Measurements from ENCODE around the gene CABP4. TPM values are rescaled to one million over a fixed set of nuclear protein-coding genes. Genes with fewer than 3 reads are reported as not detected.
A peak's percentile ranks its signal among the peaks of the same experiment; 100 is the strongest.
"Not testable (repeated sequence)": the region's sequence is repeated elsewhere in the genome, so short reads cannot be mapped to it uniquely, and the experiment has no call there.

Gene CABP4
- total RNA-seq, 1 donor from 2014 or later: 0.68 TPM

DNA sequence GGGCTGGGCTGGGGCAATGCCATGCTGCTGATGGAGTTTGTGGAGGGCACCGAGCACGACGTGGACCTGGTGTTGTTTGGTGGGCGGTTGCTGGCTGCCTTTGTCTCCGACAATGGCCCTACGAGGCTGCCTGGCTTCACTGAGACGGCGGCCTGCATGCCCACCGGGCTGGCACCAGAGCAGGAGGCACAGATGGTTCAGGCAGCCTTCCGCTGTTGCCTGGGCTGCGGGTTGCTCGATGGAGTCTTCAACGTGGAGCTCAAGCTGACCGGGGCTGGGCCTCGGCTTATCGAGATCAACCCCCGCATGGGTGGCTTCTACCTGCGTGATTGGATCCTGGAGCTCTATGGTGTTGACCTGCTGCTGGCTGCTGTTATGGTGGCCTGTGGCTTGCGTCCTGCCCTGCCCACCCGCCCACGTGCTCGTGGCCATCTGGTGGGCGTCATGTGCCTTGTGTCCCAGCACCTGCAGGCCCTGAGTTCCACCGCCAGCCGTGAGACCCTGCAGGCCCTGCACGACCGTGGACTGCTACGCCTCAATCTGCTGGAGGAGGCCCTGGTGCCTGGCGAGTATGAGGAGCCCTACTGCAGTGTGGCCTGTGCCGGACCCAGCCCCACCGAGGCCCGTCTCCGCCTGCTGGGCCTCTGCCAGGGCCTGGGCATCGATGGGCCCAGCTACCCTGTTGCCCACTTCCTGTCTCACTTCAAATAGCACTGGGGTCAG lies 31.1 kb upstream of the CABP4 start:
- no peak for DNase-seq
- no peaks in the 10 kb centered on the region for H3K27me3 Mint-ChIP-seq
- H3K4me3 Mint-ChIP-seq: no peak overlapping the region
- H3K9me3 Mint-ChIP-seq: no peaks in the 10 kb centered on the region
- peaks cover 29% of the 10 kb centered on the region for H3K4me1 Mint-ChIP-seq
- intact Hi-C loops (cut with micrococcal nuclease): loop anchor here (10.0 kb wide), 1 partner anchor 181 kb away; the partner anchor contains the start of gene NDUFV1
- H3K27ac Mint-ChIP-seq: no peak overlapping the region
- H3K36me3 Mint-ChIP-seq (ENCODE audit: low read depth): peaks cover 3% of the 10 kb centered on the region

DNA sequence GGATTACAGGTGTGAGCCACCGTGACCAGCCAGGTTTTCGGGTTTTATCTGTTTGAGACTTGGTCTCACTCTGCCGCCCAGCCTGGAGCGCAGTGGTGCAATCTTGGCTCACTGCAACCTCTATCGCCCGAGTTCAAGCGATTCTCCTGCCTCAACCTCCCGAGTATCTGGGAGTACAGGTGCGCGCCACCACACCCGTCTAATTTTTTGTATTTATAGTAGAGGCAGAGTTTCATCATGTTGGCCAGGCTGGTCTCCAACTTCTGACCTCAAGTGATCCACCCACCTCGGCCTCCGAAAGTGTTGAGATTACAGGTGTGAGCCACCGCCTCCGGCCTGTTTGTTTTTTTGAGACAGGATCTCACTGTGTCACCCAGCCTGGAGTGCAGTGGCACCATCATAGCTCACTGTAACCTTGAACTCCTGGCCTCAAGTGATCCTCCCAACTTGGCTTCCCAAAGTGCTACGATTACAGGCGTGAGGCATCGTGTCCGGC lies 27.7 kb upstream of the CABP4 start:
- not testable (repeated sequence) for H3K27me3 Mint-ChIP-seq
- peaks cover 31% of the 10 kb centered on the region for H3K4me1 Mint-ChIP-seq

GRCh38 chr11:67428052-67429001 lies 26.8 kb upstream of the CABP4 start, which contains the start of gene RPS6KB2:
Gene RPS6KB2, plus strand, starts transcription at chr11:67428494. Its CDS starts 52 bp downstream, at chr11:67428546.
- Mint-ChIP-seq H3K9me3 (no peaks in the 10 kb centered on the region), H3K27me3 (no peaks in the 10 kb centered on the region), H3K36me3 (ENCODE audit: low read depth) (peaks cover 23% of the 10 kb centered on the region), H3K4me3 (peak within 1 kb of the TSS; percentile 98), H3K27ac (peak within 1 kb of the TSS; percentile 97), H3K4me1 (peaks cover 26% of the 10 kb centered on the region)
- DNase-seq: peak; percentile 100
- intact Hi-C loops (cut with micrococcal nuclease): loop anchor here (1.0 to 10.0 kb wide), 6 partner anchors 8 to 176 kb away; partner anchors contain the start of genes NDUFV1, POLD4, PPP1CA and TMEM134

More for the DNA sequence above, 27.7 kb upstream of the CABP4 start:
- H3K36me3 Mint-ChIP-seq (ENCODE audit: low read depth): peaks cover 20% of the 10 kb centered on the region
- H3K9me3 Mint-ChIP-seq, DNase-seq: not testable (repeated sequence)
- intact Hi-C loops (cut with micrococcal nuclease): loop anchor here (10.0 kb wide), 1 partner anchor 177 kb away; the partner anchor contains the start of gene NDUFV1
- H3K4me3 Mint-ChIP-seq: peak overlapping the region; percentile 98
- H3K27ac Mint-ChIP-seq: peak overlapping the region; percentile 97

DNA sequence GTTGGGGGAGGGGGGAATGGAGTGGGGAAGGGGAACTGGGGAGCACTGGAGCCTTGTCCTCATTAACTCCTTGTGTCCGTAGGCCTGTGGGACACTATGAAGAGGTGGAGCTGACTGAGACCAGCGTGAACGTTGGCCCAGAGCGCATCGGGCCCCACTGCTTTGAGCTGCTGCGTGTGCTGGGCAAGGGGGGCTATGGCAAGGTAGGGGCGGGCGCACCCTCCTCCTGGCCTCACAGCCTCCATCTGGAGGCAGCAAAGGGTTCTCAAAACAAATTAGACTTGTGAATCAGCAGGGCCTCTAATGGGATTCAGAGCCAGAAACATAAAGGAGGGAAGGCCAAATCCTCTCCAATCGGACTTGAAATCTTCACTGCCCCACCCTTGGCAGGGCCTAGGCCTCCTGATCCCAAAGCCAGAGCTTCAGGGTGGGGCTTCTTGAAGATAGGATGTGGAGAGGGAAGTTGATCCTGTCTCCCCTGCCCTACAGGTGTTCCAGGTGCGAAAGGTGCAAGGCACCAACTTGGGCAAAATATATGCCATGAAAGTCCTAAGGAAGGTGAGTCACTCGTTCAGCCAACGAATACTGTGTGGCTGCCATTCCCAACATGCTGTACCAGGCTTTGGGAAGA lies 26.0 kb upstream of the CABP4 start:
- intact Hi-C loops (cut with micrococcal nuclease): loop anchor here (2.0 to 10.0 kb wide), 2 partner anchors 76 to 176 kb away; partner anchors contain the start of genes NDUFV1 and POLD4
- peaks cover 24% of the 10 kb centered on the region for H3K36me3 Mint-ChIP-seq (ENCODE audit: low read depth)
- H3K4me3 Mint-ChIP-seq: peak overlapping the region; percentile 98
- no peaks in the 10 kb centered on the region for H3K27me3 Mint-ChIP-seq
- DNase-seq: no peak
- peaks cover 30% of the 10 kb centered on the region for H3K4me1 Mint-ChIP-seq
- H3K9me3 Mint-ChIP-seq: no peaks in the 10 kb centered on the region
- peak overlapping the region; percentile 97 for H3K27ac Mint-ChIP-seq

- Mint-ChIP-seq H3K27ac (no peak overlapping the region), H3K9me3 (no peaks in the 10 kb centered on the region), H3K27me3 (no peaks in the 10 kb centered on the region), H3K4me3 (peak overlapping the region; percentile 50), H3K4me1 (peaks cover 28% of the 10 kb centered on the region), H3K36me3 (ENCODE audit: low read depth) (peaks cover 25% of the 10 kb centered on the region)
- DNase-seq: no peak
- intact Hi-C loops (cut with micrococcal nuclease): loop anchor here (2.0 to 10.0 kb wide), 2 partner anchors 77 to 175 kb away; partner anchors contain the start of genes NDUFV1 and POLD4
These were observed 25.4 kb upstream of the CABP4 start for GRCh38 chr11:67429722-67430121.

DNA sequence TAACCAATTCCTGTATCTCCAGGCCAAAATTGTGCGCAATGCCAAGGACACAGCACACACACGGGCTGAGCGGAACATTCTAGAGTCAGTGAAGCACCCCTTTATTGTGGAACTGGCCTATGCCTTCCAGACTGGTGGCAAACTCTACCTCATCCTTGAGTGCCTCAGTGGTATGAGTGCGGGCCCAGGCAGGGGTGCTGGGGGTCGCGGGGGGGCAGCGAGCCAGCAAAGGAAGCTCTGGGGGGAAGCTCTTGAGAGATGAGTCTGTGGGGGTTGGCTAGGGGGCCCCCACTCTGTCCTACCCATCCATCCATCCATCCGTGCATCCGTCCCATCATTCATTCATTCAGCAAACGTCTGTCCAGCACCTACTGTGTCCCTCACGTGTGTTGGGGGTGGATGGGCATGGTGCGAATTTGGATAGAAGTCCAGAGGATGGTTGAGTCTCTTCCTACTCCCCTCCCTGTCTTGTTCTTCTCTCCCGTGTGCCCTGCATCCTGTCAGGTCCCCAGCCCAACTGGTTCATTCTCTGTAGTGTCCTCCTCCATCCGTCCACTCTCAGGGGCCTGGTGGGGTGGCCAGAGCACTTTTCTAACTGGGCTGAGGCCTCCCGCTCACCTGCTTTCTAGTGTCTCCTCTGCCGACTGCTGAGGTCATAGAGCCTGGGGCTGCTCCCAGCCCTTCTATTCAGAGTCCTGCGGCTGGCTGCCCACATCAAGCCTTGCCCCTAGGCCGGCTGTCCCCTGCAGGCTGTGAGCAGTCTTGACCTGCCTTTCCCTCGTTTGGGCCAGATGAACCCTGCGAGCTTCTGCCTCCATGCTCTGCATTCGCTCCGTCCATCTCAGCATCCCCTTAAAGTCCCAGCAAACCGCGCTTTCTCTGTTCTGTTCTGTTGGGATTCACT lies 23.6 kb upstream of the CABP4 start:
- H3K36me3 Mint-ChIP-seq (ENCODE audit: low read depth): peaks cover 37% of the 10 kb centered on the region
- DNase-seq: no peak
- peak overlapping the region; percentile 26 for H3K4me3 Mint-ChIP-seq

GRCh38 chr11:67432655-67433349 lies 22.4 kb upstream of the CABP4 start:
- Mint-ChIP-seq H3K27me3 (no peaks in the 10 kb centered on the region), H3K36me3 (ENCODE audit: low read depth) (peaks cover 46% of the 10 kb centered on the region), H3K27ac (peak overlapping the region; percentile 58), H3K4me1 (peaks cover 25% of the 10 kb centered on the region), H3K9me3 (no peaks in the 10 kb centered on the region), H3K4me3 (no peak overlapping the region)
- intact Hi-C loops (cut with micrococcal nuclease): no loop called here
- DNase-seq: no peak

More for the DNA sequence above, 23.6 kb upstream of the CABP4 start:
- Mint-ChIP-seq H3K27ac (peak overlapping the region; percentile 51), H3K4me1 (peaks cover 30% of the 10 kb centered on the region), H3K27me3 (no peaks in the 10 kb centered on the region), H3K9me3 (no peaks in the 10 kb centered on the region)
- intact Hi-C loops (cut with micrococcal nuclease): no loop called here

- DNase-seq: no peak
- no peaks in the 10 kb centered on the region for H3K27me3 Mint-ChIP-seq
- no peaks in the 10 kb centered on the region for H3K9me3 Mint-ChIP-seq
- peak overlapping the region; percentile 41 for H3K4me3 Mint-ChIP-seq
- peak overlapping the region; percentile 58 for H3K27ac Mint-ChIP-seq
- peaks cover 51% of the 10 kb centered on the region for H3K36me3 Mint-ChIP-seq (ENCODE audit: low read depth)
- intact Hi-C loops (cut with micrococcal nuclease): no loop called here
- H3K4me1 Mint-ChIP-seq: peaks cover 26% of the 10 kb centered on the region
These were observed 21.4 kb upstream of the CABP4 start for GRCh38 chr11:67433536-67434394.

DNA sequence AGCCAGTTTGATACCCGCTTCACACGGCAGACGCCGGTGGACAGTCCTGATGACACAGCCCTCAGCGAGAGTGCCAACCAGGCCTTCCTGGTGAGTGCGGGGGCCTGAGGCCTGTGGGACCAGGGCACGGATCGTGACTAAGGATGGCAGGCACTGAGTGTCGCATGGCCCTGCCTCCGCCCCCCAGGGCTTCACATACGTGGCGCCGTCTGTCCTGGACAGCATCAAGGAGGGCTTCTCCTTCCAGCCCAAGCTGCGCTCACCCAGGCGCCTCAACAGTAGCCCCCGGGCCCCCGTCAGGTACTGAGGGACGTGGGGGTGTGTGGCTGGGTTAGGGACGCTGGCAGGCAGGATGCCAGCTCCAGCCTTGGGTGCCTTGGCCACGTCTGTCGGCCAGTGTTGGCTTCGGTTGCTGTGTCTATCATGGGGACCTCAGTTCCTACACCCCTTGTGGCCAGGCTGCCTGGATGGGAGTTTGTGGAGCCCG lies 20.7 kb upstream of the CABP4 start:
- no peak for DNase-seq
- intact Hi-C loops (cut with micrococcal nuclease): no loop called here

GRCh38 chr11:67435031-67435726 lies 20.0 kb upstream of the CABP4 start:
- peaks cover 36% of the 10 kb centered on the region for H3K4me1 Mint-ChIP-seq
- H3K4me3 Mint-ChIP-seq: peak overlapping the region; percentile 99
- no peaks in the 10 kb centered on the region for H3K9me3 Mint-ChIP-seq
- peaks cover 59% of the 10 kb centered on the region for H3K36me3 Mint-ChIP-seq (ENCODE audit: low read depth)
- peak overlapping the region; percentile 86 for H3K27ac Mint-ChIP-seq
- no peak for DNase-seq
- intact Hi-C loops (cut with micrococcal nuclease): no loop called here
- no peaks in the 10 kb centered on the region for H3K27me3 Mint-ChIP-seq

More for the DNA sequence above, 20.7 kb upstream of the CABP4 start:
- Mint-ChIP-seq H3K9me3 (no peaks in the 10 kb centered on the region), H3K27me3 (no peaks in the 10 kb centered on the region), H3K4me3 (peak overlapping the region; percentile 41), H3K27ac (no peak overlapping the region), H3K36me3 (ENCODE audit: low read depth) (peaks cover 57% of the 10 kb centered on the region), H3K4me1 (peaks cover 31% of the 10 kb centered on the region)

Data from activated CD4-positive, alpha-beta T cell treated with anti-CD3 and anti-CD28 coated beads, Interleukin-2, amount 10 ng/mL, durations not matched to agents 24 days and 14 days (primary cell).